ENCODE data around the gene PRIM1. TPM values are rescaled to one million over a fixed set of nuclear protein-coding genes. Genes with fewer than 3 reads are reported as not detected.

Gene PRIM1
- total RNA-seq, 2 experiments from 2014 or later, result 45.0 to 46.2 TPM

- no peak for DNase-seq
Observed at GRCh38 chr12:56776654-56777053, 24.5 kb upstream of the PRIM1 start.

GRCh38 chr12:56775638-56776037 is 23.5 kb upstream of the PRIM1 start:
- Mint-ChIP-seq H3K9me3 (no peaks in the 10 kb centered on the region), H3K36me3 (ENCODE audit: low read depth) (no peaks in the 10 kb centered on the region), H3K27me3 (no peaks in the 10 kb centered on the region), H3K4me1 (no peaks in the 10 kb centered on the region), H3K27ac (no peak overlapping the region), H3K4me3 (no peak overlapping the region)
- ChIA-PET POLR2A (no interaction called here), CTCF (interaction anchor here (1.3 kb wide), 1 partner anchor 226 kb away, joined by 5 read pairs; no protein-coding TSS in a partner anchor)
- DNase-seq, result no peak

More at GRCh38 chr12:56776654-56777053, 24.5 kb upstream of the PRIM1 start:
- ChIA-PET CTCF (interaction anchor here (0.6 to 1.3 kb wide), 2 partner anchors 225 to 255 kb away, joined by 5 read pairs; partner anchors contain the start of gene RBMS2), POLR2A (no interaction called here)
- no peaks in the 10 kb centered on the region for H3K27me3 Mint-ChIP-seq
- no peaks in the 10 kb centered on the region for H3K9me3 Mint-ChIP-seq
- no peak overlapping the region for H3K4me3 Mint-ChIP-seq
- H3K4me1 Mint-ChIP-seq, result no peaks in the 10 kb centered on the region
- no peaks in the 10 kb centered on the region for H3K36me3 Mint-ChIP-seq (ENCODE audit: low read depth)
- H3K27ac Mint-ChIP-seq, result no peak overlapping the region

- DNase-seq, result no peak
- no peak overlapping the region for H3K27ac Mint-ChIP-seq
- ChIA-PET CTCF (no interaction called here), POLR2A (no interaction called here)
- H3K36me3 Mint-ChIP-seq (ENCODE audit: low read depth), result no peaks in the 10 kb centered on the region
- H3K4me1 Mint-ChIP-seq, result no peaks in the 10 kb centered on the region
- no peak overlapping the region for H3K4me3 Mint-ChIP-seq
- no peaks in the 10 kb centered on the region for H3K27me3 Mint-ChIP-seq
- no peaks in the 10 kb centered on the region for H3K9me3 Mint-ChIP-seq
Observed at GRCh38 chr12:56773113-56773512, 21.0 kb upstream of the PRIM1 start.

- no peaks in the 10 kb centered on the region for H3K27me3 Mint-ChIP-seq
- no peaks in the 10 kb centered on the region for H3K36me3 Mint-ChIP-seq (ENCODE audit: low read depth)
- H3K4me1 Mint-ChIP-seq, result no peaks in the 10 kb centered on the region
- H3K9me3 Mint-ChIP-seq, result no peaks in the 10 kb centered on the region
- no peak overlapping the region for H3K4me3 Mint-ChIP-seq
- no peak overlapping the region for H3K27ac Mint-ChIP-seq
- ChIA-PET CTCF (interaction anchor here (1.4 kb wide), 1 partner anchor 229 kb away, joined by 3 read pairs; no protein-coding TSS in a partner anchor), POLR2A (no interaction called here)
- DNase-seq, result no peak
Observed at GRCh38 chr12:56772625-56773024, 20.5 kb upstream of the PRIM1 start.

GRCh38 chr12:56769868-56770267 is 17.7 kb upstream of the PRIM1 start:
- H3K4me1 Mint-ChIP-seq, result no peaks in the 10 kb centered on the region
- no peak for DNase-seq
- no peak overlapping the region for H3K27ac Mint-ChIP-seq
- no peak overlapping the region for H3K4me3 Mint-ChIP-seq
- H3K36me3 Mint-ChIP-seq (ENCODE audit: low read depth), result no peaks in the 10 kb centered on the region
- H3K27me3 Mint-ChIP-seq, result no peaks in the 10 kb centered on the region
- ChIA-PET POLR2A (no interaction called here), CTCF (interaction anchor here (1.0 kb wide), 1 partner anchor 218 kb away, joined by 3 read pairs; no protein-coding TSS in a partner anchor)
- no peaks in the 10 kb centered on the region for H3K9me3 Mint-ChIP-seq

GRCh38 chr12:56768424-56768823 is 16.3 kb upstream of the PRIM1 start:
- POLR2A ChIA-PET, result no interaction called here
- CTCF ChIA-PET, result interaction anchor here (0.6 kb wide), 1 partner anchor 382 kb away, joined by 4 read pairs; no protein-coding TSS in a partner anchor
- Mint-ChIP-seq H3K9me3 (no peaks in the 10 kb centered on the region), H3K4me3 (no peak overlapping the region), H3K4me1 (no peaks in the 10 kb centered on the region), H3K27me3 (peaks cover 1% of the 10 kb centered on the region), H3K36me3 (ENCODE audit: low read depth) (no peaks in the 10 kb centered on the region), H3K27ac (no peak overlapping the region)
- DNase-seq, result no peak

GRCh38 chr12:56766535-56766934 is 14.4 kb upstream of the PRIM1 start:
- no peak overlapping the region for H3K4me3 Mint-ChIP-seq
- no peaks in the 10 kb centered on the region for H3K36me3 Mint-ChIP-seq (ENCODE audit: low read depth)
- ChIA-PET POLR2A (no interaction called here), CTCF (no interaction called here)
- DNase-seq, result no peak
- H3K27me3 Mint-ChIP-seq, result peaks cover 1% of the 10 kb centered on the region
- H3K9me3 Mint-ChIP-seq, result no peaks in the 10 kb centered on the region
- no peaks in the 10 kb centered on the region for H3K4me1 Mint-ChIP-seq
- no peak overlapping the region for H3K27ac Mint-ChIP-seq

- ChIA-PET POLR2A (interaction anchor here (0.9 kb wide), 1 partner anchor 238 kb away, joined by 3 read pairs; no protein-coding TSS in a partner anchor), CTCF (interaction anchor here (1.0 to 1.8 kb wide), 2 partner anchors 10 to 238 kb away, joined by 3 to 7 read pairs; no protein-coding TSS in a partner anchor)
- Mint-ChIP-seq H3K4me1 (no peaks in the 10 kb centered on the region), H3K9me3 (no peaks in the 10 kb centered on the region), H3K27ac (no peak overlapping the region), H3K36me3 (ENCODE audit: low read depth) (no peaks in the 10 kb centered on the region), H3K27me3 (peaks cover 1% of the 10 kb centered on the region), H3K4me3 (no peak overlapping the region)
- DNase-seq, result no peak
Observed at GRCh38 chr12:56763753-56764657, 11.9 kb upstream of the PRIM1 start.

GRCh38 chr12:56761812-56762211 is 9.7 kb upstream of the PRIM1 start:
- no peak overlapping the region for H3K27ac Mint-ChIP-seq

GRCh38 chr12:56760460-56760859 is 8.3 kb upstream of the PRIM1 start:
- peaks cover 14% of the 10 kb centered on the region for H3K4me1 Mint-ChIP-seq
- peaks cover 3% of the 10 kb centered on the region for H3K36me3 Mint-ChIP-seq (ENCODE audit: low read depth)
- CTCF ChIA-PET, result interaction anchor here (1.2 to 7.2 kb wide), 2 partner anchors 240 to 302 kb away, joined by 3 to 66 read pairs; no protein-coding TSS in a partner anchor
- H3K9me3 Mint-ChIP-seq, result peaks cover 8% of the 10 kb centered on the region
- no peak overlapping the region for H3K27ac Mint-ChIP-seq
- no peak overlapping the region for H3K4me3 Mint-ChIP-seq
- peaks cover 4% of the 10 kb centered on the region for H3K27me3 Mint-ChIP-seq
- POLR2A ChIA-PET, result no interaction called here
- no peak for DNase-seq

More at GRCh38 chr12:56761812-56762211, 9.7 kb upstream of the PRIM1 start:
- Mint-ChIP-seq H3K4me3 (no peak overlapping the region), H3K9me3 (peaks cover 8% of the 10 kb centered on the region), H3K27me3 (peaks cover 4% of the 10 kb centered on the region), H3K4me1 (peaks cover 11% of the 10 kb centered on the region), H3K36me3 (ENCODE audit: low read depth) (peaks cover 3% of the 10 kb centered on the region)
- no peak for DNase-seq
- POLR2A ChIA-PET, result no interaction called here
- CTCF ChIA-PET, result interaction anchor here (1.1 to 2.0 kb wide), 2 partner anchors 224 to 226 kb away, joined by 3 to 5 read pairs; no protein-coding TSS in a partner anchor

GRCh38 chr12:56759263-56759908 is 7.3 kb upstream of the PRIM1 start:
- no peak overlapping the region for H3K4me3 Mint-ChIP-seq
- POLR2A ChIA-PET, result interaction anchor here (1.4 kb wide), 1 partner anchor 353 kb away, joined by 7 read pairs; no protein-coding TSS in a partner anchor

GRCh38 chr12:56758728-56759262 is 6.7 kb upstream of the PRIM1 start:
- Mint-ChIP-seq H3K27ac (no peak overlapping the region), H3K4me1 (peaks cover 17% of the 10 kb centered on the region), H3K36me3 (ENCODE audit: low read depth) (peaks cover 3% of the 10 kb centered on the region), H3K9me3 (peaks cover 8% of the 10 kb centered on the region), H3K27me3 (peaks cover 4% of the 10 kb centered on the region), H3K4me3 (no peak overlapping the region)
- POLR2A ChIA-PET, result interaction anchor here (1.4 kb wide), 1 partner anchor 353 kb away, joined by 7 read pairs; no protein-coding TSS in a partner anchor
- CTCF ChIA-PET, result interaction anchor here (0.6 to 7.2 kb wide), 6 partner anchors 11 to 353 kb away, joined by 3 to 66 read pairs (median 4); partner anchors contain the start of gene NACA
- no peak for DNase-seq

More at GRCh38 chr12:56759263-56759908, 7.3 kb upstream of the PRIM1 start:
- Mint-ChIP-seq H3K36me3 (ENCODE audit: low read depth) (peaks cover 3% of the 10 kb centered on the region), H3K9me3 (peaks cover 8% of the 10 kb centered on the region), H3K4me1 (peaks cover 17% of the 10 kb centered on the region), H3K27ac (no peak overlapping the region), H3K27me3 (peaks cover 4% of the 10 kb centered on the region)
- CTCF ChIA-PET, result interaction anchor here (0.6 to 7.2 kb wide), 5 partner anchors 24 to 353 kb away, joined by 3 to 66 read pairs (median 3); no protein-coding TSS in a partner anchor
- DNase-seq, result no peak

Measured in activated CD4-positive, alpha-beta memory T cell treated with anti-CD3 and anti-CD28 coated beads, Interleukin-2, amount 10 ng/mL, durations not matched to agents 7 days and 5 days (primary cell).